Tibial nerve (tissue), 4 donors: ENCODE measurements around the gene KIF21A. TPM values are rescaled to one million over a fixed set of nuclear protein-coding genes. Genes with fewer than 3 reads are reported as not detected.

Source experiments
- DNase-seq, 2 donors: peaks; one replicate each; pipeline ENCODE4 v3.0.0-alpha.2; 2019; ENCODE audit warnings: low spot score in 2 of 2
- H3K27ac ChIP-seq, 4 donors: fragments of 200-600 bp; sonication (generic) in 3 of 4; one replicate each; pipeline ENCODE4 v1.5.1; 2017 to 2019; ENCODE audit warnings: mild to moderate bottlenecking in 1 of 4
- H3K27me3 ChIP-seq, 2 donors: fragments of 200-600 bp; sonication (generic) in 1 of 2; one replicate each; pipeline versions ENCODE4 v1.5.1 to v1.6.0; 2017 to 2019
- H3K36me3 ChIP-seq, 3 donors: fragments of 200-600 bp; sonication (generic); one replicate each; pipeline ENCODE4 v1.5.1; 2018 to 2019
- H3K4me1 ChIP-seq, 4 donors: fragments of 200-600 bp; sonication (generic) in 3 of 4; one replicate each; pipeline ENCODE4 v1.5.1; 2017 to 2019
- H3K4me3 ChIP-seq, 4 donors: fragments of 200-600 bp; sonication (generic) in 3 of 4; one replicate each; pipeline ENCODE4 v1.5.1; 2017 to 2019; ENCODE audit warnings: mild to moderate bottlenecking in 1 of 4, moderate library complexity in 1 of 4
- H3K9me3 ChIP-seq, 4 donors: fragments of 200-600 bp; sonication (generic) in 3 of 4; one replicate each; pipeline ENCODE4 v1.5.1; 2017 to 2019
- EP300 ChIP-seq, 2 donors: sonication (generic); formaldehyde crosslinking; IDR thresholded peaks; one replicate each; pipeline ENCODE4 v1.6.1; 2017; ENCODE audit warnings: antibody characterized with exemption in 2 of 2, mild to moderate bottlenecking in 1 of 2
- POLR2A ChIP-seq, 2 donors: fragments of 450-650 bp; IDR thresholded peaks; one replicate each; pipeline ENCODE4 v1.6.1; 2017; ENCODE audit warnings: antibody characterized with exemption in 2 of 2, mild to moderate bottlenecking in 2 of 2, moderate library complexity in 2 of 2
- WGBS, 2 donors: methylation state at CpG; one replicate each; pipeline ENCODE4 v1.1.5; 2018; 5-methylcytosine and 5-hydroxymethylcytosine counted together
- total RNA-seq, 4 donors: library from RNA; depleted of rRNA; stranded (reverse); fragments of >200 nt; gene quantifications; one replicate each; pipeline ENCODE4 v1.1.0, GENCODE V29; 2016
- TF ChIP-seq, protein P1 (sequence below), 5 experiments: fragments of 200-600 bp in 3 of 5; fragments of 450-650 bp in 2 of 5; sonication (generic) in 3 of 5; IDR thresholded peaks; one replicate each; pipeline ENCODE4 v1.5.1; 2016 to 2019; ENCODE audit warnings: antibody characterized with exemption in 5 of 5, mild to moderate bottlenecking in 3 of 5, moderate library complexity in 2 of 5

KIF21A gene
- total RNA-seq, 4 donors from 2014 or later: 13.5 to 56.6 (median 30.2) TPM

DNA sequence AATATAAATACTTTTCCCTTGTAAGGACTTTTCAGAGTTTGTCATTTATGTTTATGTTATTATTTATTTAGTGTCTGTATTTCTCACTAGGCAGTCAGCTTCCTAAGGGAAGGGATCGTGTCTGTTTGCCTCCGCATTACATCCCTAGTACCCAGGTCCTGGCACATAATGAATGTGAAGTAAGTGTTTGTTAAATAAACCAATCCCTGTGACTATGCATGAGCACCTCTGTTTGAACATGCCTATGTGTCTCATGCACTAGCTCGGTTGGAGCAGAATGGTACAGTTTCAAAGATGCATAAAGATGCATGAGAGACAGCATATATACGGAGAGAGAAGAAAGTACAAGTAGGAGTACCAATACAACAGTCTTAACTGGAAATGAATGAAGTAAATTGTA lies 99.3 kb downstream of the KIF21A start:
- DNase-seq: no peak
- no peaks in the 10 kb centered on the region for H3K4me1 ChIP-seq
- no peaks in the 10 kb centered on the region for H3K27me3 ChIP-seq
- TF ChIP-seq POLR2A (IDR thresholded peaks at IDR 0.05) (no peak), EP300 (IDR thresholded peaks at IDR 0.05) (no peak)
- TF ChIP-seq, protein P1, sequence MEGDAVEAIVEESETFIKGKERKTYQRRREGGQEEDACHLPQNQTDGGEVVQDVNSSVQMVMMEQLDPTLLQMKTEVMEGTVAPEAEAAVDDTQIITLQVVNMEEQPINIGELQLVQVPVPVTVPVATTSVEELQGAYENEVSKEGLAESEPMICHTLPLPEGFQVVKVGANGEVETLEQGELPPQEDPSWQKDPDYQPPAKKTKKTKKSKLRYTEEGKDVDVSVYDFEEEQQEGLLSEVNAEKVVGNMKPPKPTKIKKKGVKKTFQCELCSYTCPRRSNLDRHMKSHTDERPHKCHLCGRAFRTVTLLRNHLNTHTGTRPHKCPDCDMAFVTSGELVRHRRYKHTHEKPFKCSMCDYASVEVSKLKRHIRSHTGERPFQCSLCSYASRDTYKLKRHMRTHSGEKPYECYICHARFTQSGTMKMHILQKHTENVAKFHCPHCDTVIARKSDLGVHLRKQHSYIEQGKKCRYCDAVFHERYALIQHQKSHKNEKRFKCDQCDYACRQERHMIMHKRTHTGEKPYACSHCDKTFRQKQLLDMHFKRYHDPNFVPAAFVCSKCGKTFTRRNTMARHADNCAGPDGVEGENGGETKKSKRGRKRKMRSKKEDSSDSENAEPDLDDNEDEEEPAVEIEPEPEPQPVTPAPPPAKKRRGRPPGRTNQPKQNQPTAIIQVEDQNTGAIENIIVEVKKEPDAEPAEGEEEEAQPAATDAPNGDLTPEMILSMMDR (IDR thresholded peaks at IDR 0.05): no peak
- 92 to 93% methylated on average over 4 of the region's 4 CpGs for WGBS, 2 donors
- no peak overlapping the region for H3K27ac ChIP-seq
- no peak overlapping the region for H3K4me3 ChIP-seq
- H3K9me3 ChIP-seq: no peaks in the 10 kb centered on the region
- no peaks in the 10 kb centered on the region for H3K36me3 ChIP-seq

DNA sequence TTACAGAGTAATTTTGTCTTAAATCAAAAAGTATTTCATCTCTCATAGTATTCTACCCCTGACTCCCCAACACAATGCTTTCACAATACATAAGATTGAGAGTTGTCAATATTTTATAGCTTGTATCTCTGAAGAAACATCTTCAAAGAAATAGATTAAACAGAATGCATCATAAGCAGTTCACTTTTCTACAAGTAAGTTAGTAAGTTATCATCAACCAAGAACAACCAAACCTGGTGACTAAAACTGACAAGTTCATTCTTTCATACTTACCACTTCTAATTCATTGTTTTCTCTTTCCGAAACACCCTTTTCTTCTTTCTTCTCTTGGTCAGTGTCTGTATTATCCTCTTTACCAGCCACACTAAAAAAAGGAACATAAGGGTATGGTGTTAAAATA lies 101.2 kb downstream of the KIF21A start:
- no peaks in the 10 kb centered on the region for H3K9me3 ChIP-seq
- H3K4me1 ChIP-seq: no peaks in the 10 kb centered on the region
- no peaks in the 10 kb centered on the region for H3K27me3 ChIP-seq
- WGBS, 2 donors: 92 to 95% methylated on average over 1 of the region's 1 CpG
- no peaks in the 10 kb centered on the region for H3K36me3 ChIP-seq
- no peak overlapping the region for H3K27ac ChIP-seq
- TF ChIP-seq EP300 (IDR thresholded peaks at IDR 0.05) (no peak), POLR2A (IDR thresholded peaks at IDR 0.05) (no peak)
- TF ChIP-seq, protein P1 (IDR thresholded peaks at IDR 0.05): no peak
- H3K4me3 ChIP-seq: no peak overlapping the region
- no peak for DNase-seq

DNA sequence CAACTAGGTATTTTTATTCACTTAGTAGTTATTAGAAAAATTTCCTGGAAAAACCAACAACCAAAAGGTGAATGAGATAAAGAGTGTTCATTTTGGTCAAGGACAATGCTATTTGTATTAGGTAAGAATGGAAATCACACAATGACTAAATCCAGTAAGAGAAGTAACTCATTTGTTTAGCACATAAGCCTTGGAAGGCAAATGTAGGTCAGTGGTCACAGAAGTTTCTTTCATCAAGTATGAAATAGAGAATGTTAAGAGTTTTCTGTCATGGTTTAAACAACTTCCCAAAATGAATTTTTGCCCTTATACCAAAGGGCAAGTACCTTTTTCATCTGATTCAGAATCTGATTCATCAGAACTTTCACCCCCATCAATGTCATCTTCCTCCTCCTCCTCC lies 101.7 kb downstream of the KIF21A start:
- TF ChIP-seq EP300 (IDR thresholded peaks at IDR 0.05) (no peak), POLR2A (IDR thresholded peaks at IDR 0.05) (no peak)
- TF ChIP-seq, protein P1 (IDR thresholded peaks at IDR 0.05): no peak
- no peaks in the 10 kb centered on the region for H3K27me3 ChIP-seq
- H3K4me3 ChIP-seq: no peak overlapping the region
- no peaks in the 10 kb centered on the region for H3K4me1 ChIP-seq
- no peaks in the 10 kb centered on the region for H3K9me3 ChIP-seq
- no peak for DNase-seq
- H3K36me3 ChIP-seq: no peaks in the 10 kb centered on the region
- H3K27ac ChIP-seq: peak overlapping the region in 1 of 4 donors; percentile 11

DNA sequence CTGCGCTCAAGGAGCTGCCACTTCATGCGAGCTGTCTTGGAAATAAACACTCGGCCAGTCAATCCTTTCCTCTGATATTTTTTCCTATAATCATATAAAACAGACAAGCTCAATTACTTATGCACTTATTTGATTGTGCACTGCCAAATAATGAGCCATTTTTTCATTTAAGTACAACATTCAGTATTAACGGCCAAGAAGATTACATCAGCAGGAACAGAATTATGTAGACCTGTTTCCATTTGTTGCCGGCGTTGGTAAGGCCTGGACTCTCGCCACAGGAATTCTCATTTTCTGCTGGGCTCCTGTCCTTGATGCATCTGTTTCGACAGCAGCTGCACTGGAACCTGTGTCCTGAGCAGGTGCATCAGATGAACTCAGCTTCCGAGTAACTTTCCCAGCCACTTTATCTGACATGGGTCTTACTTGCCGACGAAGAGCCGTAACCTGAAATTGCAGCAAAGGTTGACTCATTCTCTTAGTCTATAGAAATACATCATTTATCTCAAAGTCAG lies 110.2 kb downstream of the KIF21A start:
- H3K4me3 ChIP-seq: no peak overlapping the region
- H3K27me3 ChIP-seq: no peaks in the 10 kb centered on the region
- no peaks in the 10 kb centered on the region for H3K4me1 ChIP-seq
- no peak overlapping the region for H3K27ac ChIP-seq
- no peak for TF ChIP-seq EP300 (IDR thresholded peaks at IDR 0.05)
- TF ChIP-seq POLR2A (IDR thresholded peaks at IDR 0.05): no peak
- no peak for DNase-seq
- no peaks in the 10 kb centered on the region for H3K9me3 ChIP-seq
- 94 to 95% methylated on average over 12 of the region's 12 CpGs for WGBS, 2 donors
- peaks cover 0 to 33% (median 0%) of the 10 kb centered on the region in 3 donors for H3K36me3 ChIP-seq

DNA sequence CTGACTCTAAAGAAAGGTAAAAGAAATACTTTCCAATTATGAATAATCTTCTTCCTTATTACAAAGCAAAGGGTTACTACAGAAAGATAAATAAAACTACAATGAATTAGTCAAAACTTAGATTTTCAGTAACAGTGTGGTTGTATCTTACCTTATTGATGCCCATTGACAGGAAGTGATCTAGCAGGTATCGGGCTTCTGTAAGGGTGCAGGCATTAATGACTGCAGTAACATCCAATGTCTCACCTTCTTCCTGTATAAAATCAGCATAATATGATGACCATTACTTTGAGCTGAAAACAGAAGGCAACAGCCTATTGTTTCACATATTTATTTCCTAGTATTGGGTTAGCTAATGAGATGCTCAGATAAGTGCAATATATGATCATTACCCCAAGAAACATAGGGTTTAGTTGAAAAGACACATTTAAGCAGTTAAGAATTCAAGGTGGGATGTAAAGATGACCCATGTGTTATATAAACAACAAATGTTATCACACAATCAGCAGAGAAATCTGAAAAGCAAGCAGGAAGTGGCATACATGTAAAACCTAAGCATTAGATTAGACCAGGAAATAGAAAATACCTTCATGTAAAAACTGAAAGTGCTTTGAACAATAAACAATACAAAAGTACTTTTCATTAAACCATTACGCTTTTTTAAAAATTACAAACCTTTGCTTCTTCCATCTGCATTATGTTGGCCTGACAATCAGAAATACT lies 111.2 kb downstream of the KIF21A start:
- TF ChIP-seq, protein P1 (IDR thresholded peaks at IDR 0.05): no peak
- TF ChIP-seq POLR2A (IDR thresholded peaks at IDR 0.05): no peak
- Histone ChIP-seq H3K4me3 (no peak overlapping the region), H3K36me3 (peaks cover 0 to 33% (median 0%) of the 10 kb centered on the region in 3 donors), H3K4me1 (no peaks in the 10 kb centered on the region), H3K27me3 (no peaks in the 10 kb centered on the region), H3K9me3 (no peaks in the 10 kb centered on the region), H3K27ac (no peak overlapping the region)
- DNase-seq: no peak
- 87 to 95% methylated on average over 2 of the region's 2 CpGs for WGBS, 2 donors
